Left renal cortex interstitium (tissue), 4 donors: ENCODE data around the gene TTC39C. TPM values are rescaled to one million over a fixed set of nuclear protein-coding genes. Genes with fewer than 3 reads are reported as not detected.
"Not testable (repeated sequence)": the region's sequence is repeated elsewhere in the genome, so short reads cannot be mapped to it uniquely, and the experiment has no call there.

Experiments
- DNase-seq, 4 donors: peaks; one replicate each; pipeline ENCODE4 v3.0.0-alpha.2; 2013; ENCODE audit warnings: low read depth in 4 of 4, low spot score in 2 of 4, missing footprints in 1 of 4
- polyA plus RNA-seq, 4 donors: library from polyadenylated mRNA; unstranded; fragments of 120-200 nt; gene quantifications; one replicate each; pipeline ENCODE4 v1.2.1, GENCODE V29; 2013; ENCODE audit not compliant: insufficient read length in 4 of 4

TTC39C gene
- polyA plus RNA-seq, 4 donors = 7.5 to 11.0 (median 8.3) TPM

GRCh38 chr18:24014986-24015638, 558 bp downstream of the TTC39C start:
- peak in 1 of 4 donors; percentile 36 for DNase-seq

- no peak for DNase-seq
These were observed 1.4 kb downstream of the TTC39C start for GRCh38 chr18:24015639-24016631.

DNA sequence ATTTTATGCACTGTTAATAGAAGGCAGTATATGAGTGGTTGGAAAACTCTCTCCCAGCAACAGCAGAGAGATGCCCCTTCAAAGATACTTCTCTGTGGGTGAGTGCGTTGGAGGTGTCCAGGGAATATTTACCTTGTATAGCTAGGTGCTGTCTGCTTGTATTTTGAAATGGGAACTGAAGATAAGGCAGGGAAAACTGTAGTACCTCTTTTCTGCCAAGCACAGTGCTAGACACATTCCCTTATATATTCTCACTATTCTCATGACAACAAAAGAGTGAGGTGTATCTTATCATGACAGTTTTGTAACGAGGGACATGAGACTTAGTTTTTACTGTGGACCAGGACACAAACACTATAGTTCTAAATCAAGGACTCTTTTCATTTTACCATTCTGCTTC, 2.1 kb downstream of the TTC39C start:
- DNase-seq = no peak

- no peak for DNase-seq
These were observed 3.8 kb downstream of the TTC39C start for GRCh38 chr18:24018299-24018886.

- no peak for DNase-seq
These were observed 5.2 kb downstream of the TTC39C start for GRCh38 chr18:24019641-24020331.

GRCh38 chr18:24021505-24021904, 7.0 kb downstream of the TTC39C start:
- no peak for DNase-seq

DNA sequence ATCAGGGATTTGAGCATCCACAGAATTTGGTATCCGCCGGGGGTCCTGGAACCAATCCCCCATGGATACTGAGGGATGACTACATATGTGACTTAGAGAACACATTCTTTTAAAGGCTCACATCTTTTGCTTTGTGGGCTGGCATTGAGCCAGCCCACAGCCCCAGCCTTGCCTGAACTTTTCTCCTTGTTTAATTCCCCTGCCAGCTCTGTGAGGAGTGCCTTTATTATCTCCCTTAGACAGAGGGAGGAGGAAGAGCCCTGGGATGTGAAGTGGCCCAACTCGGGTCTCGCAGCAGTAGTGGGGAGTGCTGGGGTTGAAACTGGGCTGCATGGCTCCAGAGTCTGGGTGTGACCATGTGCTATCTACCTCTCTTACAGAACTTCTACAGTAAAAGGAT, 7.6 kb downstream of the TTC39C start:
- no peak for DNase-seq

DNA sequence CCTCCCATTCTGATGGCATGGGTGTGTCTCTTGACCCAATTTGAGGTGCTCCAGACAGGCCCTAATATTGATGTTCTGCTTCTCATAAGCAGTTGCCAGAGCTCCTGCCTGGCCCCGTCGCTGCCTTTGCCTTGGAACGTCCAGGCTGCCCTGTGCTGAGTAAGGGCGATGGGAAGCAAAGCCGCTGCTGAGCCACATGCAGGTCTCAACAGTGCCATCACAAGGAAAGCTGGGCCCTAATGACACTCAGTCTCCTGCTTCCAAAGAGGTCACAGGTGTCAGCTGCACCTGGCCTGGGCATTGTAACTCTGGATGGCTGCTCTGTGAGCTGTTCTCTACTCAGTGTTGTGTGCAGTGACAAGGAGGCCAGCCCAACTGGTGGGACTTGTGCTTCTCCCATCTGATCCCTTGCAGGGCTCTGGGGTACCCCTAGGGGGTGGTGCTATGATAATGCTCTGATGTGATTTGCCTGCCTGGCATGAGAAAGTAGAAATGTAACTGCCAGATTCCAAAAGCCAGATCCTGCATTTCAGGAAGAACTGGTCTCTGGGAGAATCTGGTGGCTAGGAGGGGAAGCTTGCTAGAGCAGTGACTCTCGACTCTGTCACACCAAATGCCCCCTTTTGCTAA, 8.7 kb downstream of the TTC39C start:
- DNase-seq = no peak

GRCh38 chr18:24024425-24024824, 9.9 kb downstream of the TTC39C start:
- no peak for DNase-seq

- no peak for DNase-seq
These were observed 11.9 kb downstream of the TTC39C start for GRCh38 chr18:24026457-24026856.

GRCh38 chr18:24027156-24027827, 12.7 kb downstream of the TTC39C start:
- no peak for DNase-seq

DNA sequence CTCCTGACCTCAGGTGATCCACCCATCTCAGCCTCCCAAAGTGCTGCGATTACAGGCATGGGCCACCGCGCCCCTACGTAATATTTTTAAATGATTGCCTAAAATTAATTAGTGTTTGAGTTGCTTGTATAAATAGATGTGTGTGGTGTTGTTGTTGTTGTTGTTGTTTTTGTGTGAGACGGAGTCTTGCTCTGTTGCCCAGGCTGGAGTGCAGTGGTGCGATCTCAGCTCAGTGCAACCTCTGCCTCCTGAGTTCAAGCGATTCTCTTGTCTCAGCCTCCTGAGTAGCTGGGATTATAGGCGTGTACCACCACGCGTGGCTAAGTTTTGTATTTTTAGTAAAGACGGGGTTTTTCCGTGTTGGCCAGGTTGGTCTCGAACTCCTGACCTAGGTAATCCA, 14.4 kb downstream of the TTC39C start:
- DNase-seq = not testable (repeated sequence)

DNA sequence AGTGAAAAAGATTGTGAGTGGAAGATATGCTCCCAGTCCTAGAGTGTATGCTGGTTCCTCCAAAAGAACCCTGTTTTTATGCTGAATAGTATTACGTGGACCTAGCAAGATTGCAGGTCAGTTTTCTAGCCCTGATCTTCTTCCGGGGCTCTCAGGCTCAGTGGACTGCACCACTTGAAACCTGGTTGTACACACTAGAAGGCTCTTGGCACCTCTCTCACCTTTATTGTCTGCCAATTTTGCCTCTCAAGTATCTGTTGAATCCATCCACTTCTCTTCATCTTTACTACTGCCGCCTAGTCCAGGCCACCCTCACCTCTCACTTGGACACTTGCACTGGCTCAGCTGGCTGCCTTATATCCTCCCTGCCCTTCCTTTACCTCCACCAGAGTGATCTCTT, 16.8 kb downstream of the TTC39C start:
- DNase-seq = no peak

DNA sequence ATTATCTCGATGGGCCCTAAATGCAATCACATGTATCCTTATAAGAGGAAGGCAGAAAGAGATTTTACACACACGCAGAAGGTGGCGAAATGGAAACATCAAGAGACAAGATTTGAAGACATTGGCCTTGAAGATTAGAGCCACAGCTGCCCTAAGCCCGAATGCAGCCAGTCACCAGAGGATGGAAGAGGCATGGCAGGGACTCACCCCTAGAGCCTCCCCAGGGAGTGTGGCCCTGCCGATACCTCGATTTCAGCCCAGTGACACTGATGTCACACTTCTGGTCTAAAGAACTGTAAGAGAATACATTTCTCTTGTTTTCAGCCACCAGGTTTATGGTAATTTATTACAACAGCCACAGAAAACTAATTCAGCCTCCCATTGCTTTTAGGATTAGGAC, 17.4 kb downstream of the TTC39C start:
- no peak for DNase-seq

GRCh38 chr18:24033641-24034412, 19.3 kb downstream of the TTC39C start:
- no peak for DNase-seq

GRCh38 chr18:24035316-24035715, 20.8 kb downstream of the TTC39C start:
- no peak for DNase-seq

DNA sequence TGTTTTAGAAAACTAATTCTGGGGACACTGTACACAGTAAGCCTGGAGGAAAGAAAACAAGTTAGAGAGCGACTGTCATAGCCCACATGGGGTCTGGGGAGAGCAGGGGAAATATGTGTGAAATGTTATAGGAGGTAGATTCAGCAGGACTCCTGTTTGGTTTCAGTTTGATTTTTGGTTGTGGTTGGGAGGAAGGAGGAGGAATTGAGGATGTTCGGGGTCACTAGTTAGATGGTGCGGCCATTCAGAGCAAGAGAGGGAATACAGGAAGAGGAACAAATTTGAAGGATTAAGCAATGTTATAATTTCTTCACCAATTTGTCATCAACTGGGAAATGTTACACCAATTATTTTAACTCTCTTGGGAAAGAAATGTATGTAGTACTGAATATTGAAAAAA, 25.1 kb downstream of the TTC39C start:
- DNase-seq = no peak

- no peak for DNase-seq
These were observed 27.1 kb downstream of the TTC39C start for GRCh38 chr18:24041691-24042090.

DNA sequence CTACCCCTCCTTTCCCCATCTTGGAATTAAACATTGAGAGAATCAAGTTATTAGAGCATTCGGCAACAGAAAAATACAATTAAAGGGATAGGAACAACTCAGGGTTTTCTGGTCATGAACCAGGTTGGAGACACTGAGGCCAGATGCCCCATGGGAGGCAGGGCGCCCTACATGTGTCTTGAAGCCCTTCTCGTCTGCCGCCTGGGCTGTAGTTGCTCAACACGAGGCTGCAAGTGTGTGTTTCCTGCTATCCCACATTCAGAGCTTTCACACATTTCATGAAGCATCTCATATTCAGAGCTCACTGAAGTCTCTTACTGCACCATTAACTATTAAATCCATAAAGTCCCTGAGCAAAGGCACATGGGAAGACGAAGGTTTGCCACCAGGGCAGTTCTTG, 28.8 kb downstream of the TTC39C start:
- DNase-seq = no peak
